GM18909 (cell line): ENCODE results near the gene TNRC18.
"Not testable (repeated sequence)": the region's sequence is repeated elsewhere in the genome, so short reads cannot be mapped to it uniquely, and the experiment has no call there.

Experiments
- ATAC-seq: cut with Tn5 transposase; IDR thresholded peaks from one replicate; pipeline ENCODE4 v1.9.1; 2021; ENCODE audit warnings: mild to moderate bottlenecking; ENCODE audit not compliant: unreplicated experiment, poor library complexity

TNRC18 gene

DNA sequence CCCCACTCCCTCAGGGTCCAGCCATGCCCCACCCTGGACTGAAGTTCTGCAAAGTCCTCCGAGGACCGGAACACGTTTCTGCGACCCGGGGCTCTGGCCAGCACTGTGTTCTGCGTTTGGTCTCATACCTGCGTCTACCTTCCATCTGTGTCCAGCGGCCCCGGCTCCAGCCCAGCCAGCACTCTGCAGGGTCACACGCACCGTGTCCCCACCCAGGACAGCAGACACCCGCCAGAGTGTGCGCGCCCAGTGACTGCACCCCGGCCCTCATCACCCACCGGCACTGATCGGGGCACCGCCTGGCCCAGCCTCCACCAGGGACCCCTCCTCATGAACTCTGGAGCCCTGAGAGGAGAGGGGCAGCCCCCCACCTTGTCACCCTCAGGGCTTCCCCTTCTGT lies 120.6 kb downstream of the TNRC18 start:
- no peak for ATAC-seq

DNA sequence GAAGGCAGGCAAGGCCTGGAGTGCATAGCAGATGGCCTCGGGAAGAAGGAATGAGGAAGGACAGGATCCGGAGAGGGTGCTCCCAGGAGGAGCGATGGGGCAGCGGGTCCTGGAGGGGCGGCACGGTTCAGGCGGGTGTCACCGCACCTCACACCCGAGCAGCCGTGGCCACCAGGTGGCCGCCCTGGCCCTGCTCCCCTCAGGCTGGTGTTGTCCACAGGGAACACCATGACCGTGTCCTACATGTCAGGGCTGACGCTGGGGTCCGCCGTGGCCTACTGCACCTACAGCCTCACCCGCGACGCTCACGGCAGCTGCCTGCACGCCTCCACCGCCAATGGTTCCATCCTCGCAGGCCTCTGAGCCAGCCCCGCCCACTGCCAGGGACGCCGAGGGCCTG lies 121.1 kb downstream of the TNRC18 start:
- ATAC-seq: no peak

DNA sequence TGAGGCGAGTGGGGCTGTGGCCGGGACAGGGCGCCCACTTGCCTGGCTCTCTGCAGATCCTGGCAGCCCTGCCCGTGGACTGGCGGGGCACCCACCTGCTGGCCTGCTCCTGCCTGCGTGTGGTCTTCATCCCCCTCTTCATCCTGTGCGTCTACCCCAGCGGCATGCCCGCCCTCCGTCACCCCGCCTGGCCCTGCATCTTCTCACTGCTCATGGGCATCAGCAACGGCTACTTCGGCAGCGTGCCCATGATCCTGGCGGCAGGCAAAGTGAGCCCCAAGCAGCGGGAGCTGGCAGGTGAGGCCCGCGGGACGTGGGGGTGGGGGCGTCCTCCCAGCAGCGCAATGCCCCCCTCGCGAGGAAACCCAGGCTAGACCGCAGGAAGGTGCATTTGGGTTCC lies 123.3 kb downstream of the TNRC18 start:
- no peak for ATAC-seq

DNA sequence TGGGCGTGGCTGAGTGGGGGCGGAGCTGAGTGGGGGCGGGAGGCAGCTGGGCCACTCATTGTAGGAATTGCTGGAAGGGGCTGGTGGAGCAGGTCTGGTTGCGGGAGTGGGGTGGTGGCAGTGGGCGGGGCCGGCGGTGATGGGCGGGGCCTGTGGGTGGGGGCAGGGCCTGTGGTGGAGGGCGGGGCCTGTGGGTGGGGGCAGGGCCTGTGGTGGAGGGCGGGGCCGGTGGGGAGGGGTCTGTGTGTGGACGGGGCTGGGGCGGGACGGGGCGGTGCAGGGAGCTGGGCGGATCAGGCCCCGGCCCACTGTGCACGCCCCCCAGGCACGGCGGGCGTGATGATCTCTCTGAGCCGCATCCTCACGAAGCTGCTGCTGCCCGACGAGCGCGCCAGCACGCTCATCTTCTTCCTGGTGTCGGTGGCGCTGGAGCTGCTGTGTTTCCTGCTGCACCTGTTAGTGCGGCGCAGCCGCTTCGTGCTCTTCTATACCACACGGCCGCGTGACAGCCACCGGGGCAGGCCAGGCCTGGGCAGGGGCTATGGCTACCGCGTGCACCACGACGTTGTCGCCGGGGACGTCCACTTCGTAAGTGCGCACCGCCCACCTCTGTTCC lies 126.9 kb downstream of the TNRC18 start:
- ATAC-seq: no peak

DNA sequence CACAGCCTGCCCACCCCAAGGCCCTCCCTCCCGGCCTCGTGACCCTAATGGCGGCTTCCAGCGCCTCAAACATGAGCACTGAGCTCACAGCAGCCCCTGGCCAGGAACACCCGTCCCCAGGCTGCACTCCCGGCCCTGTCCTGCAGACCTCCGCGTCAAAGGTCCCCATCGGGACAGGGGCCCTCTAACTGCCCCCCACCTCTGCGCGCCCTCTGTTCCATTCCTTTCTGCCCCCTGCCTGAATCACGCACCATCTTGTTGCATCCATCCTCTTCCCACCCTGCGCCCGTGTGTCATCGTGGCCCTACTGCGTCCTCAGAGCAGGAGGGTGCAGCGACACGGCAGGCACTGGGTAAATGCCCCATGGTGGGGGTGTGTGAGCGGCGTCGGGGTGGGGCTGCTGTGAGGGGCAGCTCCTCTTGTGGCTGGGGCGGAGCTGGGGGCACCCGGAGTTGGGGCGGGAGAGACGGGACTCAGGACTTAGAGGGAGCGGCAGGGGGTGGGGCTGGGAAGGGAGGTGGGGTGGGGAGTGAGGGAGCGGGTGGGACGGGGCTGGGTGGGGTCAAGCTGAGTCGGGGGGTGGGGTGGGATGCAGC lies 127.5 kb downstream of the TNRC18 start:
- ATAC-seq: no peak

DNA sequence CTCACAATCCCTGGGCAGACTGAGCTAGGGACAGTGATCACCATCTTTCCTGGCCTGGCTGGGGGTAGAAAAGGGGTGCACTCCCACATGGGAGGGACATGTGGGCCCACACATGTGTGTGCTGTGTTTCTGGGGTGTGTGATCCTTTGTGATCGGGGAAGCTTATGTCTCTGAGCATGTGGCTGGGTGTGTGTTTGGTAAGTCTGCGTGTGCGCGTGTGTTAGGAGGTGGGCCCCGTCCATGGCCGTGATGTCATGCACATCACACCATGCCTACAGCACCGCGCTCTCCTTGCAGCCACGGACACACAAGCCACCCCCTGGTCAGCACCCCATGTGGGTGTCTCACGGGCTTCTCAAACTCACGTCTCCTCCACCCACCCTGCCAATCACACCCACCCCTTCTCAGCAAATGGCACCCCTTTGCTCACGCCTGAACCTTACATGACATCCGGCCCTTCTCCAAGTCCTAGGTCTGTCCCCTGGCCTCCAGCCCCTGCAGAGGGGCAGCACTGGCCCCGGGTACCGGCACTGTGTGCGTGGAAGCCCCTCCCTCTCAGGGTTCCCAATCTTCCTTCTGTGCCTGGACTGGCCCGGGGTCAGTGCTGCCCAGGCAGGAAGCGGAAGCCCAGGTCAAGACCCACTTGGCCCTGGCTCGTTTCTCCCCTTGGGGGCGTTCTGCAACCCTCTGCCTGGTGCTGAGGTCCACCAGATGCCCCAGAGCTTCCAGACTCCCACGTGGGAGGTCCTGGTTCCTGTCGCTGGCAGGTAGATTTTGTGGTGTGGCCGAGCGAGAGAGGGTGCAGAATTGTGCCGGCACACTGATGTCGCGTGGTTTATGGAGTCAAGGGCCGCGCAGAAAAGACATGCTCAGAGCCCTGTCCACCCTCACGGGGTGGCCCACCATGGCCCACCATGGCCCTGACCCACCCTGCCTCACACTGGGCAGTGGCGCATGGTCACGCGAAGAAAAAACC lies 128.3 kb downstream of the TNRC18 start:
- no peak for ATAC-seq

DNA sequence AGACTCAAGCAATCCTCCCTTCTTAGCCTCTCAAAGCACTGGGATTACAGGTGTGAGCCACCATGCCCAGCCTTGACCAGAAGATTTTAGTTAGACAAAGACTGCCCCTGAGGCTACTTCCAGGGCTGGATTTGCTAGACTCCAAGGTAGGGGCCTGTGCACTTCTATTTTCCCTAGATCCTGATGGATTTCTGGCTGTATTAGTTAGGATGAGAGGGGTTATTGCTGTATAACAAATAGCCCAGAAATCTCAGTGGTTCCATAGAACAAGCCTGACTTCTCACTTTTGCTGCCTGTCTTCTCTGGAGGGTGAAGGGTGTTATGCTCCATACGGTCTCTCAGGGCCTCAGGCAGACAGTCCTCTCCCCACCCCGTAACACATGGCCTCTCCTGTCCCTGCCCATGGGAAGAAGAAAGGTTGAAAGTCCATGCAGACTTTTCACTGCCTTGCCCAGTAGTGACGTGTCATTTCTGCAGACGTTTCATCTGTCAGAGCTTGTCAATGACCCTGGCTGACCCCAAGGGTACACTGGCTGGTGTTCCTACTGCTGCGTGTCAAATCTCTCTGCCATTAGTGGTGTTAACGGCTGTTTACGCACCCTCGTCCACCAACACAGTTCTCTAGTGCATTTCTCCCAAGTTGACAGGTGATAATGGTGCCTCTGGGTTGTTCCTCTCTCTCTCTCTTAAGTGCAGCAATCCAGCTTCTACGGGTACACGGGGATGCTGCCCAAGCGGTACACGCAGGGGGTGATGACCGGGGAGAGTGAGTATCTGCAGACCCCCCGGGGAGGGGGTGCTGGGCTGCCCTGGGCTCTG lies 129.3 kb downstream of the TNRC18 start:
- no peak for ATAC-seq

DNA sequence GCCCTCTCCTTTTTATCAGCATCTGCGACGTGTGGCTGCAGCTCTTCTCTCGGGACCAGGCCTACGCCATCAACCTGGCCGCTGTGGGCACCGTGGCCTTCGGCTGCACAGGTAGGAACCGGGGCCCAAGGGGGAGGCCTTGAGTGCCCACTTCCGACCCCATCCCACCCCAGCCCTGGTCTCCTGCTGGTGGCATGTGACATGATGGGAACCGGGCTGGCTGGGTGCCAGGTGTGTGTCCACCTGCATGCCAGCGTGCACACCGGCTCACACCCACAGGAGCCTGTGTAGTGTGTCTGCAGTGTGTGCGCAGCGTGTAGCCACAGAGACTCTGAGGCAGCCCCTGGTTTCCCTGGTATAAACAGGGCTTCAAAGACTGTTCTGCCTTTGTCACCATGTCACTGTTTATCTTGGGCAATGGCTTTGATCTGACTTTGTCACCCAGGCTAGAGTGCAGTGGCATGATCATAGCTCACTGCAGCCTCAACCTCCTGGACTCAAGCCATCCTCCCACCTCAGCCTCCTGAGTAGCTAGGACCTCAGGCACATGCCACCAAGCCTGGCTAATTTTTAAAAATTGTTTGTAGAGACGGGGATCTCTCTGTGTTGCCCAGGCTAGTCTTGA lies 131.8 kb downstream of the TNRC18 start:
- not testable (repeated sequence) for ATAC-seq

DNA sequence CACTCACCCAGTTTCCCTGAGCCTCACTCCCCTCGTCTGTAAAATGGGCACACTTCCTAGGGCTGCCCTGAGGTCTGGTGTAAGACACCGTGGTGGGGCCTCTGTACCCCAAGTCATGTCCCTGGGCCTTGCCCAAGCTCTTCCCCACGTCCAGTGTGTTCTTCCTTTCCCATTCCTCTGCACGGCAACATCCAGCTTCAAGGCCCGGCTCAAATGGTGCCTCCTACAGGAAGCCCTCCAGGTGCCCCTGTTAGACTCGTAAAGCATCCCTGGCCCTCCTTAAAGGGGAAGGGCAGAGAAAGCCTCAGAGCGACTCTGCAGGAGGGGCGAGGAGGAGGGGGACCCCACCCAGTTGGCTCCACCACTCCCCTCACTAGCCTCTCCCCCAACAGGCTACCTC lies 132.3 kb downstream of the TNRC18 start:
- ATAC-seq: no peak

DNA sequence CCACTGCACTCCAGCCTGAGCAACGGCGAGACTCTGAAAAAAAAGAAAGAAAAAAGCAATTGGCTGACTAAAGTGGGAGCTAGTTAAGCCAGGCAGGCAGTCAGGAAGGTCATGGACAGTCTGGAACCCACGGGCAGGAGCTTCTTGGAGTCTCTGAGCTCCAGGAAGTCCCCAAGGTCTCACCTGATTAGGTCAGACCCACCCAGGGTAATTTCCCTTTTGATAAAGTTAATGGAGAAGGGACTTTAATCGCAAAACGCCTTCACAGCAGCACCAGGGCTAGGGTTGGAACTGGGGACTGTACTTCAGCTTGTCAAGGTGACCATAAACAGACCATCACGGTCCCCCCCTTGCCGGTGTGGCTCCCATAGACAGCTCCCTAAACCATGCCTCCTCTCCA lies 134.3 kb downstream of the TNRC18 start:
- no peak for ATAC-seq

DNA sequence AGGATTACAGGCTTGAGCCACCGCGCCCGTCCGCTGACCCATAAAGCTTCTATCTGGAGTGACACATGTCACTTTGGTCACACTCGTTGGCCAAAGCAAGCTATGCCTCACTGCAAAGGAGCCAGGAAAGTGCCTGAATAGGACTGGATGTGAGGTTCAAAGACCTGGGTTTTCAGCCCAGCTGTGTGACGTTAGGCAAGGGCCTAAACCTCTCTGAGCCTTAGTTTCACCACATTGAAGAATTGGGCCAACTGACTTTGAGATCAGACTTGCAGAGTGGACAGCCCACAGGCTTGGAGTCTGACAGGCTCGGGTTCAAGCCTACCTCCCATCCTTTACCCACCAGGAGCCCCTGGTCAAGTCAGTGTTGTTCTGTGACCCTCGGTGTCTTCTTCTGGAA lies 135.1 kb downstream of the TNRC18 start:
- ATAC-seq: not testable (repeated sequence)

DNA sequence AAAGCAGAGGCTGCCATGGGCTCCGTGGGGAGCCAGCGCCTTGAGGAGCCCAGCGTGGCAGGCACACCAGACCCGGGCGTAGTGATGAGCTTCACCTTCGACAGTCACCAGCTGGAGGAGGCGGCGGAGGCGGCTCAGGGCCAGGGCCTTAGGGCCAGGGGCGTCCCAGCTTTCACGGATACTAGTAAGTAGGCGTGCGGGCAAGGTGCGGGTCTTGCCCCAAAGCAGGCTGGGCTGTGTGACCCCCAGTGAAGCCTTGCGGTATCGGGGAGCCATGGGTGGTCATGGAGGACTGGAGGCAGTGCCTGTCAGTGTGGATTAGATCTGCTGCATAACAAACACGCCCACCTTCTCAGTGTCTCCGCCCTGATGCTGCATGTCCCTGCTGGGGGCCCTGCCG lies 135.8 kb downstream of the TNRC18 start:
- ATAC-seq: no peak

DNA sequence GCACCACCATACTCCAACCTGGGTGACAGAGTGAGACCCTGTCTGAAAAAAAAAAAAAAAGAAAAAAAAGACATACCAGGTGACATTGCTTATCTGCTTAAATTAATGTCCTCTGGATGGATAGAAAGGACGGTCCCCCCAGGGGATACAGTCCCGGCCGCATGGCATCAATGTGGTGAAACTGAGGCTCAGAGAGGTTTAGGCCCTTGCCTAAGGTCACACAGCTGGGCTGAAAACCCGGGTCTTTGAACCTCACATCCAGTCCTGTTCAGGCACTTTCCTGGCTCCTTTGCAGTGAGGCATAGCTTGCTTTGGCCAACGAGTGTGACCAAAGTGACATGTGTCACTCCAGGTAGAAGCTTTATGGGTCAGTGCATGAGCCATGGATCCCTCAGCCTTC lies 136.3 kb downstream of the TNRC18 start:
- ATAC-seq: not testable (repeated sequence)

DNA sequence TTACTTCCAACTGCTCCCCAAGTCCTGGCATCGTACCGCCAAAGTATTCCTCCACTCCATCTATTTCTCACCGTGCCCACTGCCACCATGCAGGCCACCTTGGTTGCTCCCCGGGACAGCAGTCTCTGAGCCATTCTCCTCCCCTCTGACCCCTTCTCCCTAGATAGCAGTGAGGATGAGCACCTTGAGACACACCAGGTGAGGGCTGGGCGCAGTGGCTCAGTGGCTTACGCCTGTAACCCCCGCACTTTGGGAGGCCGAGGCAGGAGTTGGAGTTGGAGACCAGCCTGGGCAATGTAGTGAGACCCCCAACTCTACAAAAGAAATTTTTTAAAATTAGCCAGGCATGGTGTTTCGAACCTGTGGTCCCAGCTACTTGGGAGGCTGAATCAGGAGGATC lies 136.7 kb downstream of the TNRC18 start:
- no peak for ATAC-seq

DNA sequence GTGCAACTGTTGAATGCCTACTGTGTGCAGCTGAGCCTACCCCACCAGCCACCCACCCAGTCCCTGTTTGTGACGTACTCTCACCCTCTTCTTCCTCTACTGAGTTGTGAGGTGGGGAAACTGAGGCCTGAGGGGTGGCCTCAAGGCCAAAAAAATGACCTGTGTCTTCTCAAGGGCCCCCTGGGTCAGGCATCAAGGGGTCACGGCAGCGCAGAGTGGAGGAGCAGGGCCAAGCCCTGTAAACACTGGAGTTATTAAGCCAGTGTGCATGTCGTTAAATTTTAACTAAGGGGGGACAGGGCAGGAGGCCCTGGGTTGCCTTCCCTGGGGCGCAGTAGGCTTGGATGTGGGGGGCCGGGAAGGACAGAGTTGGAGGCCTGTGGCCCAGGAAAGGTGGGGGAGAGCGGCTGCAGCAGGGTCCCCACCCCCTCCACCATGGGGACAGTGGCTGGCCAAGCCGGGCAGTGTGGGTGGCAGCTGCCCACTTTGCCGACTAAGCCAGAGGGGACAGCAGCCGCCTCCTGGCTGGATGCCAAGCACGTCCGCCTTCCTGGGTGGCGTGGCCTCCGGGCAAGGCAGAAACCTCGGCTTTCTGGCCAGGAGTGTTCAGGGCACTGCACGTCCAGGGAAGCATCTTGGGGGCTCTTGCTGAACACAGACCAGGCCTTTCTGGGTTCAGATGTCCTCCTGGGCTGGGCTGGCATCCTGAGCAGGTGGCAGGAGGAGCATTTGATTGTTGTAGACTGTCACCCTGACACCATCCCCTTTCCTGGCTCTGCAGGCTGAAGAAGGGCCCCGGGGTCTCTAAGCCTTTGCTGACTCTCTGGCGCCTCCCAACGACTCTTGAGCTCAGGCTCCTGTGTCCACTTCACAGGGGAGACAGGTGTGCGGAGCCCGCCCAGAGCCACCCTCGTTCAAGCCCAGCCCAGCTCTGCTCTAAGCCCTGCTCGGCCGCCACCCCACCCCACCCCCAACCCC lies 139.0 kb downstream of the TNRC18 start:
- ATAC-seq: no peak

DNA sequence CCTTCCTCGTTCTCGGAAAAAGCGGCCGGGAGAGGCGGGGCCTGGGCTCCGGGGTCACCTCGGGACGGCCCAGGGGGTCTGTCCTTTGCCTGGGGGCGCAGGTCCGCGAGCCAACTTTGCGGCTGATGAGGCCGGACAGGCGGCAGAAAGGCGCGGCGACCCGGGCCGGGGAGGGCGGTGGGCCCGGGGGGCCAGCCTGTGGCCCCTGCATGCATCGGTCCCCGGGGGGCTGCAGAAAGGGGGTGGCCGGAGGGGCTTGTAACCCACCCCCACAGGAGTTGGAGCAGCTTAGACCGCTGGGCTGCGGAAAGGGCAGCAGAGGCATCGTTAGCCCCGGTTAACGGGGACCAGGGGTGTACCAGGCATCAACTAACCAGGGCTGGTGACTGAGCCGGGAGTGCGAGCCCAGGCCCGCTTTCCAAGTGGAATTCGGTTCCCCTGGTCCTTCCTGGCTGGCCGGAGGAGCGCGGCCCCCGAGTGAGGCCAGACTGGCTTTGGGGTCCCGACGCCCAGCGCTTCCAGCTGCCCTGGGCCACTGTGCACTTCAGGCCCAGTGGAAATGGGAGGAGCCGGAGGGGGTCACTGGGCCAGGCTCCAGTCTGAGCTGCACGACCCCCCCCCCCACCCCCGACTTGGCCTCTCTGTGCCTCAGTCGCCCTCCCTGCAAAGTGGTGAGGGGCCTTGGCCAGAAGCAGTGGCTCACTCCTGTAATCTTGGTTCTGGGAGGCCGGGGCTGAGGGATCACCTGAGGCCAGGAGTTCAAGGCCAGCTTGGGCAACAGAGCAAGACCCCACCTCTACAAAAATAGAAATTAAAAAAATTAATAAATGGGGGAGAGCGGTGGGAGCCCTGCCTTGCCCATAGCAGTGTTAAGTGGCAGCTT lies 140.0 kb downstream of the TNRC18 start:
- no peak for ATAC-seq

DNA sequence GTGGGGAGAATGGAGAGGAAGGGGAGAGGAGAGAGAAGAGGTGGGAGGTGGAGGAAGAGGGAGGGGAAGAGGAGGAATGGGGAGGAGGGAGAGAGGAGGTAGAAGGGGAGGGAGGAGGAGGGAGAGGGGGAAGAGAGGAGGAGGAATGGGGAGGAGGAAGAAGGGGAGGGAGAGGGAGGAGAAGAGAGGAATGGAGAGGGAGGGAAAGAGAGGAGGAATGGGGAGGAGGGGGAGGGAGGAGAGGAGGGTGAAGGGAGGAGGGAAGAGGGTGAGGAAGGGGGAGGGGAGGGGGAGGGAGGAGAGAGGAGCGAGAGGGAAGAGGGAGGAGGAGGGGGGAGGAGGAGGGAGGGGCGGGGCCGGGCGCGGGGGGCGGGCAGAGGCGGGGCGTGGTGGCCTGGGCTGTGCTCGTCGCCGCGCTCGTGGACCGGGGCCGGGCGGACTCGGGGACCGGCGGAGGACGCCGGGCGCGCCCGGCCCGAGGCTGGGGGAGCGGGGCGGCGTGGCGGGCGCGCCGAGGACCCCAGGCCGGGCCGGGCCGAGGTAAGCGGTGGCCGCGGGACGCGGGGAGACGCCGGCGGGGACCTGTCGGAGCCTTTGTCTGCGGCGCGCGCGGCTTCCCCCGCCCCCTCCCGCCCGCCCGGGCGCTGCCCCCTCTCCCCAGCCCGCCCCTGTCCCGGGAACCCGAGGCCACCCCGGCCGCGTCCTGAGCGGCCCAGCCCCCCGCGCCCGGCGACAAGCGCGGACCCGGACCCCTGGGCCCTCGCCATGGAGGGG lies 140.9 kb downstream of the TNRC18 start, which contains the start of gene SLC29A4:
SLC29A4 (plus strand) TSS at position 401 of the 774 bp plus-strand sequence. CDS start 4,874 bp downstream, outside the sequence.
- no peak for ATAC-seq
